Epithelial cell of proximal tubule (primary cell): ENCODE results near the gene ZNF574. TPM values are rescaled to one million over a fixed set of nuclear protein-coding genes. Genes with fewer than 3 reads are reported as not detected.
A peak's percentile ranks its signal among the peaks of the same experiment; 100 is the strongest.

Experiments
- DNase-seq: peaks from one replicate; pipeline ENCODE4 v3.0.0-alpha.2; 2011; ENCODE audit warnings: low read depth
- H3K4me3 ChIP-seq: 2 replicates; pipeline ENCODE4 v1.5.1; 2011; ENCODE audit warnings: low read depth, mild to moderate bottlenecking, low read length
- total RNA-seq: library from RNA; depleted of rRNA; stranded (reverse); fragments of >200 nt; gene quantifications from 2 replicates; pipeline ENCODE4 v1.2.3, GENCODE V29; 2015
- TF ChIP-seq, protein P1 (sequence below): conservative IDR thresholded peaks from 2 replicates; pipeline ENCODE4 v1.5.1; 2012; ENCODE audit warnings: low read depth, mild to moderate bottlenecking, low read length

Gene ZNF574
- total RNA-seq, 1 donor from 2014 or later = 19.6 TPM

DNA sequence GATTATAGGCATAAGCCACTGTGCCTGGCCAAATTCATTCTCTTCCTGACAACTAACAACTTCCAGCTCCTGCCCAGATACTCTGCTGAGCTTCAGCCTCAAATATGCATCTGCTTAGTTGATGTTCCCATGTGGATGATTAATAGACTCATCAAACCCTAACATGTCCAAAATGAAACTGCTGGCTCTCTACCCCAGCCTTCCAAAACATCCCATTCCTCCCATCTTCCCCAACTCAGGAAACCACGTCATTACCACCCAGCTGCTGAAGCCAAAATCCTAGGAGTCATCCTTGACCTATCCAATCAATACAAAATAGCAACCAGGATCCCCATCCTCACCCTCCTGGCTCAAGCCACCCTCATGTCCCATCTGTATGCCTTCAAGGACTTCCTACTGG is 35.4 kb downstream of the ZNF574 start:
- TF ChIP-seq, protein P1, sequence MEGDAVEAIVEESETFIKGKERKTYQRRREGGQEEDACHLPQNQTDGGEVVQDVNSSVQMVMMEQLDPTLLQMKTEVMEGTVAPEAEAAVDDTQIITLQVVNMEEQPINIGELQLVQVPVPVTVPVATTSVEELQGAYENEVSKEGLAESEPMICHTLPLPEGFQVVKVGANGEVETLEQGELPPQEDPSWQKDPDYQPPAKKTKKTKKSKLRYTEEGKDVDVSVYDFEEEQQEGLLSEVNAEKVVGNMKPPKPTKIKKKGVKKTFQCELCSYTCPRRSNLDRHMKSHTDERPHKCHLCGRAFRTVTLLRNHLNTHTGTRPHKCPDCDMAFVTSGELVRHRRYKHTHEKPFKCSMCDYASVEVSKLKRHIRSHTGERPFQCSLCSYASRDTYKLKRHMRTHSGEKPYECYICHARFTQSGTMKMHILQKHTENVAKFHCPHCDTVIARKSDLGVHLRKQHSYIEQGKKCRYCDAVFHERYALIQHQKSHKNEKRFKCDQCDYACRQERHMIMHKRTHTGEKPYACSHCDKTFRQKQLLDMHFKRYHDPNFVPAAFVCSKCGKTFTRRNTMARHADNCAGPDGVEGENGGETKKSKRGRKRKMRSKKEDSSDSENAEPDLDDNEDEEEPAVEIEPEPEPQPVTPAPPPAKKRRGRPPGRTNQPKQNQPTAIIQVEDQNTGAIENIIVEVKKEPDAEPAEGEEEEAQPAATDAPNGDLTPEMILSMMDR = no peak
- DNase-seq = no peak

DNA sequence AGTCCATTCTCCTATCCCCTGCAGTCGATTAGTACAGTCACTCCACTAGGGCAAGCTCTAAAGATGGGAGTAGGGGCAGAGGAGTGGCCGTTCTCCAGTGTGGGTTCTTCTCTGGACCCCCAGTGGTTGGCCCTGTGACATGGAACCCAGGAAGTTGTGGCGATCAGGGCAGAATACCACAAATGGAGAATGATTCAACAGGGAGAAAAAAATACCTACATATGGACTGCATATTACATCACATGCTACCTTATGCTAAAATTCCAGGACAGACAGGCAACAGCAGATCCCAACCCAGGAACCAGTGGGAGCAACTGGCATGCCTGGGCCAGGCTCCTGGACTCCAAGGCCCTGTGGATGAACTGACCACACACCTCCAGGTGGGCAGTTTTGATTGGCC is 35.8 kb downstream of the ZNF574 start:
- TF ChIP-seq, protein P1 = no peak
- no peak for DNase-seq
- no peak overlapping the region for H3K4me3 ChIP-seq

More for the DNA sequence above, 35.4 kb downstream of the ZNF574 start:
- no peak overlapping the region for H3K4me3 ChIP-seq

DNA sequence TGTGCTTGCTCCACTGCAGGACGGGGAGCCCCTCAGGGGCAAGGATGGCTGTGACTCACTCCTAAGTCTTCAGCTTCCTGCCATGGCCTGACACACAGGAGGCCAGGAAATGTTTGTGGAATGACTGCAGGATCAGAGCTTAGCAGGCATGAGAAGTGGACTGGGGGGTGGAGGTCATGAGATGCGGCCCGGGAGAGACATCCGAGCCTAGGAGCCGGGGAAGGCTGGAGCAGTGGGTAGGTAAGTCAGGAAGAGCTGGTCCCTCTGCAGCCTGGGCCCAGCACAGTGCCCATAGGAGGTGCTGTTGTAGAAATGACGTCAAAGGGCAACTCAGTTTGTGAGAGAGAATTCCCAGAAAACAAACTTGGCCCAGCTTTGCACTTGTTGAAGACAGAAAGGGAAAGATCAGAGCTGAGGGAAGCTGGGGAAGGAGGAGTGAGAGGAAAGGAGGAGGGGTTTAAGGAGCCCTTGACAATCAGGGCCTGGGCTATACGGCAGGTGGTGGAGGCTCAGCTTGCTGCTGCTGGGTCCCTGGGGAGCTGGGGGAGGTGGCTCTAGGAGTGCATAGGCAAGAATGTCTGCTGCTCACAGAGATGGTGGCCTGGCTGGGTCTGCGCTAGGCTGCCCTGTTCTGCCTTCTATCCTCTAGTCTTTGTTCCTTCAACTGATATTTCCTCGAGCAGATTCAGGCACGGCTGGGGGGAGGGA is 37.8 kb downstream of the ZNF574 start:
- H3K4me3 ChIP-seq = peak overlapping the region; percentile 1
- peak; percentile 87 for DNase-seq
- TF ChIP-seq, protein P1 = peak; percentile 43

DNA sequence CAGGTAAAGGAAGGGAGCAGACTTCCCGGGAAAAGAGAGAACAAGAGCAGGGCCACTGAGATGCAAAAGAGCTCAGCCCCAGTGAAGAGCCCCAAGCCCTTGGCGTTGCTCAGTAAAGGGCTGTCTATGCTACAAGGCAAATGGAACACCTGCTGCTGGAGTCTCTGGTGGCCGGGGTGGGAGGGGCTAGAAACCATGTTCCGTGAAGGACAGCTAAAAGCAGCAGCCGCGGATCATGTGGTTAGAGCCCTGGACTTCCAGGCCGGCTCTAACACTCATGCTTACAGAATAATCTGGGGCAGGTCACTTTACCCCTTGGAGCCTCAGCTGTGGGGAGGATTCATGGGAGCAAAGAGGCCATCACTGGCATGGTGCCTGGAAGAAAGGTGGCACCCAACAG is 38.4 kb downstream of the ZNF574 start:
- no peak for DNase-seq
- TF ChIP-seq, protein P1 = no peak
- peak overlapping the region; percentile 1 for H3K4me3 ChIP-seq

DNA sequence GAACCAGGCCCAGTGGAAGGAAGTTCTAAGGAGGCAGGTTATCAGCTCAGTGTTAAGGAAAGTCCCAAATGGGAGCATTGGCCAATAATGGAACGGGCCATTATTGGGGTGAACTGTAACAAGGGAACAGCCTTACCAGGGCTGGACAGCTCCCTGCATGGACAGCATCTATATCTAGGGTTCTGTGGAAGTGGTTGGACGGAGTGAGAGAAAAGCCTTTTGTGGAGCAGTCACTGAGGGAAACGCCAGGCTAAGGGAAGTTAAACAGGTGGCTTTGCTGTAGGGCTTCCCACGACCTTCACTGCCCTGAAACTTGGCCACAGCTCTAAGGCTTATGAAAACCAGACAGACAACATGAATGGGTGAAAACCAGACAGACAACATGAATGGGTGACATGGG is 39.3 kb downstream of the ZNF574 start:
- no peak for DNase-seq
- TF ChIP-seq, protein P1 = no peak
- no peak overlapping the region for H3K4me3 ChIP-seq

DNA sequence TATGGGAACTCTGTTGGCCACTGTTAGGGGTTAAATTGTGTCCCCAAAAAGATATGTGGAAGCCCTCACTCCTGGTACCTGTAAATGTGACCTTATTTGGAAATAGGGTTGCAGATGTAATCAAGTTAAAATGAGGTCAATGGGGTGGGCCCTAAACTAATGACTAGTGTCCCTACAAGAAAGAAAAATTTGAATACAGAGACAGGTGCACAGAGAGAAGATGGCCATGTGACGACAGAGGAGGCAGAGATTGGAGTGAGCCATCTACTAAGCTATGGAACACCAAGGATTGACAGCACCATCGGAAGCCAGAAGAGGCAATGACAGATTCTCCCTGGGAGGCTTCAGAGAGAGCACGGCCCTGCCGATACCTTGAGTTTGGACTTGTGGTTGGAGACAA is 39.7 kb downstream of the ZNF574 start:
- no peak for DNase-seq
- TF ChIP-seq, protein P1 = no peak
- no peak overlapping the region for H3K4me3 ChIP-seq
